Measurements from ENCODE around the gene EVA1B. TPM values are rescaled to one million over a fixed set of nuclear protein-coding genes. Genes with fewer than 3 reads are reported as not detected.

Gene EVA1B
- total RNA-seq, 1 donor from 2014 or later, result 34.5 TPM

- DNase-seq (ENCODE audit: low spot score), result no peak
Measured at GRCh38 chr1:36346741-36347370, 23.4 kb upstream of the EVA1B start.

- no peak for DNase-seq (ENCODE audit: low spot score)
Measured at GRCh38 chr1:36345353-36345752, 21.9 kb upstream of the EVA1B start.

- no peak for DNase-seq (ENCODE audit: low spot score)
Measured at GRCh38 chr1:36344395-36344680, 20.9 kb upstream of the EVA1B start.

- DNase-seq (ENCODE audit: low spot score), result no peak
Measured at GRCh38 chr1:36343651-36344394, 20.4 kb upstream of the EVA1B start.

GRCh38 chr1:36342426-36343185 lies 19.2 kb upstream of the EVA1B start:
- DNase-seq (ENCODE audit: low spot score), result no peak

- no peak for DNase-seq (ENCODE audit: low spot score)
Measured at GRCh38 chr1:36341626-36342320, 18.3 kb upstream of the EVA1B start.

- DNase-seq (ENCODE audit: low spot score), result no peak
Measured at GRCh38 chr1:36339615-36340014, 16.2 kb upstream of the EVA1B start.

- no peak for DNase-seq (ENCODE audit: low spot score)
Measured at GRCh38 chr1:36339215-36339614, 15.8 kb upstream of the EVA1B start.

GRCh38 chr1:36337830-36338229 lies 14.4 kb upstream of the EVA1B start:
- no peak for DNase-seq (ENCODE audit: low spot score)

GRCh38 chr1:36330940-36331339 lies 7.5 kb upstream of the EVA1B start:
- no peak for DNase-seq (ENCODE audit: low spot score)

- DNase-seq (ENCODE audit: low spot score), result no peak
Measured at GRCh38 chr1:36329817-36330216, 6.4 kb upstream of the EVA1B start.

- DNase-seq (ENCODE audit: low spot score), result no peak
Measured at GRCh38 chr1:36328713-36329112, 5.3 kb upstream of the EVA1B start.

- no peak for DNase-seq (ENCODE audit: low spot score)
Measured at GRCh38 chr1:36328088-36328480, 4.6 kb upstream of the EVA1B start.

GRCh38 chr1:36327421-36328087 lies 4.1 kb upstream of the EVA1B start:
- no peak for DNase-seq (ENCODE audit: low spot score)

- no peak for DNase-seq (ENCODE audit: low spot score)
Measured at GRCh38 chr1:36326499-36326898, 3.1 kb upstream of the EVA1B start.

- no peak for DNase-seq (ENCODE audit: low spot score)
Measured at GRCh38 chr1:36324353-36324703, 883 bp upstream of the EVA1B start.

- no peak for DNase-seq (ENCODE audit: low spot score)
Measured at GRCh38 chr1:36322786-36323635, 434 bp downstream of the EVA1B start.

- no peak for DNase-seq (ENCODE audit: low spot score)
Measured at GRCh38 chr1:36322041-36322785, 1.2 kb downstream of the EVA1B start.

GRCh38 chr1:36321119-36321951 lies 2.1 kb downstream of the EVA1B start:
- no peak for DNase-seq (ENCODE audit: low spot score)

All from mesenteric fat pad (tissue), 1 donor.